ENCODE data around the gene TSSK3.

TSSK3 gene

GRCh38 chr1:32404946-32405345, 42.6 kb downstream of the TSSK3 start:
- no peak overlapping the region for H3K4me3 ChIP-seq (ENCODE audit: low read depth, low read length)
- TF ChIP-seq MYC (IDR thresholded peaks at IDR 0.05; ENCODE audit: low read depth, low read length) (no peak), POLR2A (IDR thresholded peaks at IDR 0.05; ENCODE audit: extremely low read depth, insufficient read length) (no peak), CTCF (IDR thresholded peaks at IDR 0.05; ENCODE audit: low read depth, low read length) (no peak)
- TF ChIP-seq, protein P1, sequence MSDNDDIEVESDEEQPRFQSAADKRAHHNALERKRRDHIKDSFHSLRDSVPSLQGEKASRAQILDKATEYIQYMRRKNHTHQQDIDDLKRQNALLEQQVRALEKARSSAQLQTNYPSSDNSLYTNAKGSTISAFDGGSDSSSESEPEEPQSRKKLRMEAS (IDR thresholded peaks at IDR 0.05; ENCODE audit: low read depth, low read length): no peak
- DNase-seq (ENCODE audit: low read depth): no peak

DNA sequence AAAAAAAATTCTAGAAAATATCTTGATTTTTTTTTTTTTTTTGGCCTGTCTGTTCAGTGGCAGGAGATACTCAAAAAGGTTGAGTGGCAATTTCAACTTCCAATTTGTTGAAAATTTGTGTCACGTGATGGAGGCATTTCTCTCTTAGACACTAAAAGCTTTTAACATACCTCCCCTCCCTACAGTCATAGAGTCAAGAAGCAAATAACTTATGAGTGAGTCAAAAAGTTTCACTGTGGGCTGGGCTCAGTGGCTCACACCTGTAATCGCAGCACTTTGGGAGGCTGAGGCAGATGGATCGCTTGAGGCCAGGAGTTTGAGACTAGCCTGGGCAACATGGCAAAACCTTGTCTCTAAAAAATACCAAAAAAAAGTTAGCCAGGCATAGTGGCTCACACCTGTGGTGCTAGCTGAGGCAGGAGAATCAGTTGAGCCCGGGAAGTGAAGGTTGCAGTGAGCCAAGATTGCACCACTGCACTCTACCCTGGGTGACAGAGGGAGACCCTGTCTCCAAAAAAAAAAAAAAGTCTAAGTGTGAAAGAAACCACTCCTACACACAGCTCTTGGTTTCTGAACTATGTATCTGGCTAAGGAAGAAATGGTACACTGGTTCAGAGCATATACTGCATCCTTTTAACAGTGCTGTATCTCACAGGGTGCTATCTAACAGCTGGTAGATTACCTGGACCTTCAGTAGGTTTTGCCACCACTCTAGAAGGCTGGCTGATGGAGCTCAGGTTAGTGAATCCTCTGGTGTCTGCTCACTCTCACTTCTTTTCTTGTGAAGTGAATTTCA, 43.5 kb downstream of the TSSK3 start:
- TF ChIP-seq, protein P1 (IDR thresholded peaks at IDR 0.05; ENCODE audit: low read depth, low read length): no peak
- TF ChIP-seq POLR2A (IDR thresholded peaks at IDR 0.05; ENCODE audit: extremely low read depth, insufficient read length) (no peak), CTCF (IDR thresholded peaks at IDR 0.05; ENCODE audit: low read depth, low read length) (no peak), MYC (IDR thresholded peaks at IDR 0.05; ENCODE audit: low read depth, low read length) (no peak)
- H3K4me3 ChIP-seq (ENCODE audit: low read depth, low read length): no peak overlapping the region
- no peak for DNase-seq (ENCODE audit: low read depth)

DNA sequence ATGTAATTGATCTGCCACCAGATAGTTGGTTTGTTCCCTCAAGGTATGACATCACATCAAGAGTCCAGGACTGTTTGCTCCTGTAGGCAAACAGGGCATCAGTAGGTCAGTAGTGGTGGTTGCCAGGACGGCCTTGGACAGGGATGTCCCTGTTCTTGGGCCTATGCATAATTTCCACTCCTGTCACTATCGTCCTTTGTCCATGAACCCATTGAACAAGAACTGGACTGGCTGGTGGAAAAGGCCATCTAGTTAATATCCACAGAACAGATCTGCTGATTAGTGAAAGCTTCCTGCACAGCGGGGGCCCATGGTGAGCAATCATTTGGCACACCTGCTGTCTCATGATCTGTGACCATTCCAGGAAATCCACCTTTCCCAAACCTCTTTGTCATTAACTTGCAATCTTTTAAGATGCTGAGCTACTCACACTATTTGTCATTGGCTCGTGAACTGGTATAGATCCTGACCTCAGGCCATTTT, 44.3 kb downstream of the TSSK3 start:
- no peak for DNase-seq (ENCODE audit: low read depth)
- no peak for TF ChIP-seq MYC (IDR thresholded peaks at IDR 0.05; ENCODE audit: low read depth, low read length)
- TF ChIP-seq CTCF (IDR thresholded peaks at IDR 0.05; ENCODE audit: low read depth, low read length): no peak
- TF ChIP-seq, protein P1 (IDR thresholded peaks at IDR 0.05; ENCODE audit: low read depth, low read length): no peak
- no peak for TF ChIP-seq POLR2A (IDR thresholded peaks at IDR 0.05; ENCODE audit: extremely low read depth, insufficient read length)

DNA sequence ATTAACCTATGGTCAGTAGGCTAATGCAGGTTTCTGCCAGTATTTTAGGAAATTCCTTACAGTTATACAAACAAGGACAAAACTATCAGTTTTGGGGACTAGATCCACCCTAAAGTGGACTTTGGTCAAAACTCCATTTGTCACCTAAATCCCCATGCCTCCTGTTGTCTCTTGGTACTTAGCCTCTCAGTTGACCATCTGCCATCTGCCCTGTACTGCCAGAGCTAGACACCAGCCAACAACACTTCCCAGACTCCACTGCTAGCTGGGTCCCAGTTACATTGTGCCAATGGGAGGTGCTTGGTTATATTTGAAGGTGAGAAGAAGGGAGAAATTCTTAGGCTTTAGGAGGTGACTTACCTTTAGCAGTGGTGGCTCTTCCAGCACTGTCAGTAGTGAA, 48.9 kb downstream of the TSSK3 start:
- TF ChIP-seq, protein P1 (IDR thresholded peaks at IDR 0.05; ENCODE audit: low read depth, low read length): no peak
- TF ChIP-seq MYC (IDR thresholded peaks at IDR 0.05; ENCODE audit: low read depth, low read length) (no peak), POLR2A (IDR thresholded peaks at IDR 0.05; ENCODE audit: extremely low read depth, insufficient read length) (no peak), CTCF (IDR thresholded peaks at IDR 0.05; ENCODE audit: low read depth, low read length) (no peak)
- DNase-seq (ENCODE audit: low read depth): no peak

More for the DNA sequence above, 44.3 kb downstream of the TSSK3 start:
- H3K4me3 ChIP-seq (ENCODE audit: low read depth, low read length): no peak overlapping the region

DNA sequence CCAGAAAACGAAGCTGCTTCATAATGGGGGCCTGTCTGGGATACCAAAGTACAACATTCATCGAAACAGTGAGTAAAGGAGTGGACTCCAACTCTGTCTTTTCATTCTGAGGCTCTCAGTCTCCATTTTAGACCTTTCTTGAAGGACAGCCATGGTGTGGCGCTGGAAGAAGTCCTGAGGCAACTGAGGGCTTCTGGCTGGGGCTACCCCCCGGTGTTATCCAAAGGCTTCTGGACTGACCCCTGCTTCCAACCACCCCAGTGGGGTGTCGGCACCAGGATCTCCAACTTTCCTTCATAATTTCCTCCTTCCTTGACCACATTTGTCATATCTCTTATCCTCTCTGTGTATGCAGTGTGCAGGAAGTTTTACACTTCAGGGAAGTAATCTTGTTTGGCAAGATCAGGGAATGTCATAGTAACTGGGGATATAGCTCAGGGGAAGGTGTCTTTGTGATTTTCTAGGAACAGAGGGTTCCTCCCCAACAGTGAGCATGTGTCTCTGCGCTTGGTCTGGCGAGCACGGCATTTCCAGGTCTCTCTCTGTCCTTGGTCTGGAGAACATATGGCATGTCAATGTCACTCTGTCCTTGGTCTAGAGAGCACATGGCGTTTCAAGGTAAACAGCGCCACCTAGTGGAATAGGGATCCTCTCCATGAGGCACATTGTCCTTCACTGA, 51.3 kb downstream of the TSSK3 start:
- no peak for TF ChIP-seq POLR2A (IDR thresholded peaks at IDR 0.05; ENCODE audit: extremely low read depth, insufficient read length)
- TF ChIP-seq, protein P1 (IDR thresholded peaks at IDR 0.05; ENCODE audit: low read depth, low read length): peak; percentile 98
- TF ChIP-seq MYC (IDR thresholded peaks at IDR 0.05; ENCODE audit: low read depth, low read length): peak; percentile 97
- peak; percentile 83 for TF ChIP-seq CTCF (IDR thresholded peaks at IDR 0.05; ENCODE audit: low read depth, low read length)
- peak; percentile 89 for DNase-seq (ENCODE audit: low read depth)
- no peak overlapping the region for H3K4me3 ChIP-seq (ENCODE audit: low read depth, low read length)

More for the DNA sequence above, 48.9 kb downstream of the TSSK3 start:
- no peak overlapping the region for H3K4me3 ChIP-seq (ENCODE audit: low read depth, low read length)
